Stimulated activated memory B cell treated with anti-CD40 and anti-IgM and Interleukin-4, amounts not matched to agents 10 μg/mL and 1 μg/mL and 100 μg/mL, for 72 hours (primary cell): Measurements from ENCODE around the gene NARS2.
"Not testable (repeated sequence)": the region's sequence is repeated elsewhere in the genome, so short reads cannot be mapped to it uniquely, and the experiment has no call there.

Experiments
- ATAC-seq: fragments of 150-1000 bp; cut with Tn5 transposase; 2 replicates; pipeline ENCODE4 v1.10.0; 2021
- H3K27ac Mint-ChIP-seq: one replicate; pipeline ENCODE4 v1.8.0; 2022; ENCODE audit warnings: mild to moderate bottlenecking, mixed read lengths
- H3K27me3 Mint-ChIP-seq: one replicate; pipeline ENCODE4 v1.8.0; 2022; ENCODE audit warnings: mixed read lengths
- H3K36me3 Mint-ChIP-seq: one replicate; pipeline ENCODE4 v1.8.0; 2022; ENCODE audit warnings: mixed read lengths
- H3K4me1 Mint-ChIP-seq: one replicate; pipeline ENCODE4 v1.8.0; 2022; ENCODE audit warnings: mixed read lengths
- H3K4me3 Mint-ChIP-seq: one replicate; pipeline ENCODE4 v1.8.0; 2022; ENCODE audit warnings: mild to moderate bottlenecking, moderate library complexity, mixed read lengths
- H3K9me3 Mint-ChIP-seq: one replicate; pipeline ENCODE4 v1.8.0; 2022; ENCODE audit warnings: mixed read lengths

NARS2 gene

GRCh38 chr11:78464787-78465168 is 109.9 kb downstream of the NARS2 start:
- not testable (repeated sequence) for H3K9me3 Mint-ChIP-seq, H3K27me3 Mint-ChIP-seq, H3K4me3 Mint-ChIP-seq, ATAC-seq
- Mint-ChIP-seq H3K27ac (peak overlapping the region; percentile 84), H3K36me3 (peaks cover 46% of the 10 kb centered on the region), H3K4me1 (peaks cover 28% of the 10 kb centered on the region)

- ATAC-seq: peak; percentile 46
- Mint-ChIP-seq H3K4me3 (no peak overlapping the region), H3K4me1 (peaks cover 24% of the 10 kb centered on the region), H3K36me3 (peaks cover 70% of the 10 kb centered on the region), H3K27me3 (no peaks in the 10 kb centered on the region), H3K27ac (no peak overlapping the region), H3K9me3 (peaks cover 6% of the 10 kb centered on the region)
These were observed 114.2 kb downstream of the NARS2 start for GRCh38 chr11:78460471-78460870.

DNA sequence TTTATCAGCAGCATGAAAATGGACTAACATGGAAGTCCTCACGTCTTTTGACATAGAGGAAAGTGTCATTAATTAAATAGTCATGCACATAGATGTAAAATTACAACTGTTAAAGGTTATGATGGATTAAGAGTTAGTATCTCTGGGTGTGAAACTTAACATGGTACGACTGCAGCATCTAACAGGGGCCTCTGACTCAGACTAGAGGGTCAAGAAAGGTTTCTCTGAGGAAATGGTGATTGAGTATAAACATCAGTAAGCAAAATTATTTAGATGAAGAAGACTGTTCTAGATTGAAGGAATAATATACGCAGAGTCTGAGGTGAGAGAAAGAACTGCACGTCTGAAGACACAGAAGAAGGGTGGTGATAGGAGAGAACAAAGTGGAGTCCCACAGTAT is 114.9 kb downstream of the NARS2 start:
- Mint-ChIP-seq H3K36me3 (peaks cover 78% of the 10 kb centered on the region), H3K27ac (no peak overlapping the region)

DNA sequence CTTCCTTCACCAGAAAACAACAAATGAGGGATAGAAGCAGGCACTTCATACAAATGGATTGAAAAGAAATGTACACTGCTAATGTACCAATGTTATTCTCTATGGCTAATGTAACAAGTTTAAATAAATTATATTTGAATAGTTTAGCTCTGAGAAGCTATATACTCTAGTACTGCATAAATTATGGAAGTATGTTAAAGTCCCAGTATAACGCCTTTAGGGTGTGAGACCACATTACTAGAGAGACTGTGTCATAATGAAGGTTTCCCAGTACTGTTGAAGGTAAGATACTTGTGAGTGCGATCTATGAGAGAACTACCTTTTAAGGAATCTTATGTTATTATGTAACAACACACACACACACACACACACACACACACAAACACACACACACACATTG is 117.2 kb downstream of the NARS2 start:
- Mint-ChIP-seq H3K4me1 (peaks cover 35% of the 10 kb centered on the region), H3K27me3 (no peaks in the 10 kb centered on the region), H3K9me3 (peaks cover 6% of the 10 kb centered on the region), H3K36me3 (peaks cover 80% of the 10 kb centered on the region), H3K4me3 (no peak overlapping the region), H3K27ac (no peak overlapping the region)
- ATAC-seq: no peak

More for the DNA sequence above, 114.9 kb downstream of the NARS2 start:
- Mint-ChIP-seq H3K4me1 (peaks cover 19% of the 10 kb centered on the region), H3K4me3 (no peak overlapping the region), H3K9me3 (peaks cover 6% of the 10 kb centered on the region), H3K27me3 (no peaks in the 10 kb centered on the region)
- ATAC-seq: no peak

- Mint-ChIP-seq H3K4me1 (peaks cover 33% of the 10 kb centered on the region), H3K4me3 (no peak overlapping the region), H3K27ac (peak overlapping the region; percentile 18), H3K9me3 (no peaks in the 10 kb centered on the region), H3K27me3 (no peaks in the 10 kb centered on the region), H3K36me3 (peaks cover 51% of the 10 kb centered on the region)
- no peak for ATAC-seq
These were observed 121.3 kb downstream of the NARS2 start for GRCh38 chr11:78453140-78453935.

- Mint-ChIP-seq H3K4me3 (no peak overlapping the region), H3K36me3 (peaks cover 39% of the 10 kb centered on the region), H3K27ac (peak overlapping the region; percentile 52), H3K27me3 (no peaks in the 10 kb centered on the region), H3K4me1 (peaks cover 29% of the 10 kb centered on the region), H3K9me3 (no peaks in the 10 kb centered on the region)
- no peak for ATAC-seq
These were observed 123.1 kb downstream of the NARS2 start for GRCh38 chr11:78451371-78452150.

GRCh38 chr11:78450866-78451265 is 123.8 kb downstream of the NARS2 start:
- Mint-ChIP-seq H3K27ac (peak overlapping the region; percentile 52), H3K9me3 (no peaks in the 10 kb centered on the region), H3K4me3 (no peak overlapping the region), H3K4me1 (peaks cover 28% of the 10 kb centered on the region), H3K36me3 (peaks cover 35% of the 10 kb centered on the region), H3K27me3 (no peaks in the 10 kb centered on the region)
- ATAC-seq: no peak

GRCh38 chr11:78449866-78450265 is 124.8 kb downstream of the NARS2 start:
- H3K9me3 Mint-ChIP-seq: no peaks in the 10 kb centered on the region

GRCh38 chr11:78446210-78446609 is 128.5 kb downstream of the NARS2 start:
- no peak overlapping the region for H3K27ac Mint-ChIP-seq
- ATAC-seq: no peak

More at GRCh38 chr11:78449866-78450265, 124.8 kb downstream of the NARS2 start:
- Mint-ChIP-seq H3K36me3 (peaks cover 25% of the 10 kb centered on the region), H3K27me3 (no peaks in the 10 kb centered on the region), H3K27ac (no peak overlapping the region), H3K4me1 (peaks cover 28% of the 10 kb centered on the region), H3K4me3 (no peak overlapping the region)
- ATAC-seq: no peak

GRCh38 chr11:78444726-78445125 is 129.9 kb downstream of the NARS2 start:
- no peak for ATAC-seq
- Mint-ChIP-seq H3K4me3 (no peak overlapping the region), H3K27me3 (no peaks in the 10 kb centered on the region), H3K9me3 (no peaks in the 10 kb centered on the region), H3K4me1 (no peaks in the 10 kb centered on the region), H3K36me3 (peaks cover 23% of the 10 kb centered on the region), H3K27ac (no peak overlapping the region)

More at GRCh38 chr11:78446210-78446609, 128.5 kb downstream of the NARS2 start:
- no peaks in the 10 kb centered on the region for H3K27me3 Mint-ChIP-seq
- H3K36me3 Mint-ChIP-seq: peaks cover 28% of the 10 kb centered on the region
- no peak overlapping the region for H3K4me3 Mint-ChIP-seq
- H3K9me3 Mint-ChIP-seq: no peaks in the 10 kb centered on the region
- H3K4me1 Mint-ChIP-seq: peaks cover 8% of the 10 kb centered on the region

DNA sequence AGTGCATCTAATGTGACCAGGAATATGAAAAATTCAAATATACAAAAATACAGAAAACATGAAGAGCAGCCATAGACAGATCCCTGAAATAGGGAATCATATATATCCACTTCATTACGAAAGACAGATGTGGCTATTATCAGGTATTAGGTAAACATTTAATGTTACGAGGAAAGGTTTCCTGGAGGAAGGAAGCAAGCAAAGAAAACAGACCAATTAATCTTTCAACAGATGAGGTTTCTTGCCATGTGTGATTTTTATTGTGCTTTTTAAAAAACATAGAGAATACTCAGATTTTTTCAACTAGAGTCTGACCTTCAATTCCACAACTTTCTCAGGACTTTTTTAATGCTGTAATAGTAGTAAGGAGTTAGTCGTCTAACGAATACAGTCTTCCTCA is 132.7 kb downstream of the NARS2 start:
- H3K27ac Mint-ChIP-seq: no peak overlapping the region
- no peaks in the 10 kb centered on the region for H3K9me3 Mint-ChIP-seq
- H3K27me3 Mint-ChIP-seq: no peaks in the 10 kb centered on the region
- H3K36me3 Mint-ChIP-seq: peaks cover 30% of the 10 kb centered on the region
- H3K4me1 Mint-ChIP-seq: peaks cover 19% of the 10 kb centered on the region
- no peak for ATAC-seq
- H3K4me3 Mint-ChIP-seq: no peak overlapping the region

DNA sequence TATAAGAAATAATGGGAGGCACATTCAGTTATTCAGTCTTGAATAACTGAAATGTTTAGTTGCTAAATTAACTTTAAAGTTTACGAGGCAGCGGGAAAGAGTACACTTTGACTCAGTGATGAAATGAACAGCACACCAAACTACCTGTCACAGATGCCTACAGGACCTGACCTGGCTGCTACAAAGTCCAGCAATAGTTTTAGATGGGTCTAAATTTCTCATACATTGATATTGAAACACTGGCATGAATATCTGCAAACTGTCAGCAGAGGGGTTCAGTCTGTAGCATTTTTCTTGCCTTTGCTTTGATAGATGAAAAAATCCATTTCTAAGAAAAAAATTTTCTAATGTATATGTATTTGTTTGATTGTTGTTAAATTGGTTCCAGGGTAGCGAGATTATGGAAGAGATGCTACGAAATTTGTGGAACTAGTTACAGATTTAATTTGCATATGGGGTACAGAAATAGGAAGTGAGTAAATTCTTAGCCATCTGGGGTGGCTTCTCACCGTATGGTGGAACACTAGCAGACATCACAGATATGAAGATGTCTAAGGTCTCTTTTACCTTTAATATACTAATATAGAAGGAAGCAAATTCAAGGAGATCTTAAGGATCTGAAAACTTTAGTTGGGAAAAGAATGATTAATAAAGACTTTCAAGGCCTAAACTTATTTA is 136.2 kb downstream of the NARS2 start:
- Mint-ChIP-seq H3K4me3 (peak overlapping the region; percentile 2), H3K27me3 (no peaks in the 10 kb centered on the region), H3K36me3 (peaks cover 30% of the 10 kb centered on the region), H3K4me1 (peaks cover 19% of the 10 kb centered on the region), H3K27ac (peak overlapping the region; percentile 53), H3K9me3 (no peaks in the 10 kb centered on the region)
- peak; percentile 93 for ATAC-seq

GRCh38 chr11:78432956-78433355 is 141.7 kb downstream of the NARS2 start:
- H3K4me1 Mint-ChIP-seq: peaks cover 37% of the 10 kb centered on the region
- H3K36me3 Mint-ChIP-seq: peaks cover 7% of the 10 kb centered on the region
- H3K4me3 Mint-ChIP-seq: no peak overlapping the region
- ATAC-seq: no peak
- H3K27me3 Mint-ChIP-seq: no peaks in the 10 kb centered on the region
- H3K9me3 Mint-ChIP-seq: no peaks in the 10 kb centered on the region
- peak overlapping the region; percentile 53 for H3K27ac Mint-ChIP-seq

GRCh38 chr11:78432058-78432515 is 142.6 kb downstream of the NARS2 start:
- no peak for ATAC-seq
- Mint-ChIP-seq H3K36me3 (peaks cover 1% of the 10 kb centered on the region), H3K9me3 (no peaks in the 10 kb centered on the region), H3K27me3 (no peaks in the 10 kb centered on the region), H3K27ac (peak overlapping the region; percentile 53), H3K4me1 (peaks cover 41% of the 10 kb centered on the region), H3K4me3 (no peak overlapping the region)

- Mint-ChIP-seq H3K36me3 (no peaks in the 10 kb centered on the region), H3K4me1 (peaks cover 65% of the 10 kb centered on the region), H3K9me3 (no peaks in the 10 kb centered on the region), H3K27me3 (no peaks in the 10 kb centered on the region), H3K4me3 (peak overlapping the region; percentile 5), H3K27ac (peak overlapping the region; percentile 84)
- ATAC-seq: peak; percentile 81
These were observed 145.0 kb downstream of the NARS2 start for GRCh38 chr11:78429660-78430059.
